ENCODE results near the gene SLC5A5. TPM values are rescaled to one million over a fixed set of nuclear protein-coding genes. Genes with fewer than 3 reads are reported as not detected.

The SLC5A5 gene
- polyA plus RNA-seq, 1 experiment = not detected

- H3K27me3 ChIP-seq (ENCODE audit: control insufficient read depth, insufficient read depth, low read length) = peaks cover 57% of the 10 kb centered on the region
- no peak overlapping the region for H3K27ac ChIP-seq (ENCODE audit: low read depth, low read length)
- POLR2A ChIA-PET = interaction anchor here (2.2 kb wide), 1 partner anchor 61 kb away, joined by 13 read pairs; the partner anchor contains the start of gene CCDC124
- TF ChIP-seq CTCF (IDR thresholded peaks at IDR 0.05; ENCODE audit: low read depth, low read length) = no peak
- peaks cover 4% of the 10 kb centered on the region; the same call in 1 of the 2 replicates for H3K9me3 ChIP-seq (ENCODE audit: control insufficient read depth, insufficient read depth, low read length)
- no peak for DNase-seq (ENCODE audit: low read depth, low spot score)
- CTCF ChIA-PET = interaction anchor here (0.7 to 4.2 kb wide), 9 partner anchors 9 to 126 kb away, joined by 3 to 27 read pairs (median 12); partner anchors contain the start of genes CCDC124 and RPL18A
- H3K4me3 ChIP-seq (ENCODE audit: low read depth, low read length) = no peak overlapping the region
Observed at GRCh38 chr19:17871032-17871877, 490 bp upstream of the SLC5A5 start.

GRCh38 chr19:17872251-17873001 is 681 bp downstream of the SLC5A5 start:
- no peak for DNase-seq (ENCODE audit: low read depth, low spot score)
- Histone ChIP-seq H3K4me3 (ENCODE audit: low read depth, low read length) (no peak overlapping the region), H3K9me3 (ENCODE audit: control insufficient read depth, insufficient read depth, low read length) (peaks cover 4% of the 10 kb centered on the region; the same call in 1 of the 2 replicates), H3K27ac (ENCODE audit: low read depth, low read length) (no peak overlapping the region), H3K27me3 (ENCODE audit: control insufficient read depth, insufficient read depth, low read length) (peaks cover 57% of the 10 kb centered on the region)
- CTCF ChIA-PET = interaction anchor here (2.2 to 4.2 kb wide), 3 partner anchors 58 to 65 kb away, joined by 12 to 27 read pairs (median 25); partner anchors contain the start of gene CCDC124
- TF ChIP-seq CTCF (IDR thresholded peaks at IDR 0.05; ENCODE audit: low read depth, low read length) = no peak
- POLR2A ChIA-PET = interaction anchor here (2.2 kb wide), 1 partner anchor 60 kb away, joined by 13 read pairs; the partner anchor contains the start of gene CCDC124

- no peak overlapping the region for H3K4me3 ChIP-seq (ENCODE audit: low read depth, low read length)
- POLR2A ChIA-PET = no interaction called here
Observed at GRCh38 chr19:17873786-17874757, 2.3 kb downstream of the SLC5A5 start.

GRCh38 chr19:17874758-17875135 is 3.0 kb downstream of the SLC5A5 start:
- POLR2A ChIA-PET = no interaction called here
- TF ChIP-seq CTCF (IDR thresholded peaks at IDR 0.05; ENCODE audit: low read depth, low read length) = no peak
- Histone ChIP-seq H3K9me3 (ENCODE audit: control insufficient read depth, insufficient read depth, low read length) (peaks cover 4% of the 10 kb centered on the region; the same call in 1 of the 2 replicates), H3K4me3 (ENCODE audit: low read depth, low read length) (no peak overlapping the region), H3K27me3 (ENCODE audit: control insufficient read depth, insufficient read depth, low read length) (peaks cover 44% of the 10 kb centered on the region), H3K27ac (ENCODE audit: low read depth, low read length) (no peak overlapping the region)
- DNase-seq (ENCODE audit: low read depth, low spot score) = no peak
- CTCF ChIA-PET = interaction anchor here (0.6 kb wide), 1 partner anchor 35 kb away, joined by 3 read pairs; no protein-coding TSS in a partner anchor

More at GRCh38 chr19:17873786-17874757, 2.3 kb downstream of the SLC5A5 start:
- TF ChIP-seq CTCF (IDR thresholded peaks at IDR 0.05; ENCODE audit: low read depth, low read length) = no peak
- no peak for DNase-seq (ENCODE audit: low read depth, low spot score)
- Histone ChIP-seq H3K9me3 (ENCODE audit: control insufficient read depth, insufficient read depth, low read length) (peaks cover 4% of the 10 kb centered on the region; the same call in 1 of the 2 replicates), H3K27me3 (ENCODE audit: control insufficient read depth, insufficient read depth, low read length) (peaks cover 48% of the 10 kb centered on the region), H3K27ac (ENCODE audit: low read depth, low read length) (no peak overlapping the region)
- CTCF ChIA-PET = interaction anchor here (0.6 kb wide), 1 partner anchor 36 kb away, joined by 3 read pairs; no protein-coding TSS in a partner anchor

Data from AG04450 (cell line).